Fibroblast of lung (primary cell): ENCODE measurements around the gene REXO5. TPM values are rescaled to one million over a fixed set of nuclear protein-coding genes. Genes with fewer than 3 reads are reported as not detected.

Experiments
- DNase-seq, 2 donors: peaks; one replicate each; pipeline versions ENCODE4 v3.0.0 to v3.0.0-alpha.2; 2010; ENCODE audit warnings: low read depth in 2 of 2
- H2AFZ ChIP-seq: 2 replicates; pipeline ENCODE4 v1.5.1; 2012; ENCODE audit warnings: low read length, control low read depth, inconsistent platforms
- H3K27ac ChIP-seq: 2 replicates; pipeline ENCODE4 v1.5.1; 2011; ENCODE audit warnings: low read length, control low read depth; ENCODE audit not compliant: insufficient read depth
- H3K27me3 ChIP-seq: 2 replicates; pipeline ENCODE4 v1.5.1; 2011; ENCODE audit warnings: mild to moderate bottlenecking, low read length; ENCODE audit not compliant: control insufficient read depth, insufficient read depth
- H3K36me3 ChIP-seq: 2 replicates; pipeline ENCODE4 v1.5.1; 2011; ENCODE audit warnings: low read length; ENCODE audit not compliant: control insufficient read depth, insufficient read depth
- H3K4me1 ChIP-seq: 2 replicates; pipeline ENCODE4 v1.5.1; 2011; ENCODE audit warnings: low read length; ENCODE audit not compliant: control insufficient read depth, insufficient read depth; ENCODE audit errors: extremely low read depth
- H3K4me2 ChIP-seq: 2 replicates; pipeline ENCODE4 v1.5.1; 2011; ENCODE audit warnings: low read length, control low read depth; ENCODE audit not compliant: insufficient read depth; ENCODE audit errors: extremely low read depth
- H3K4me3 ChIP-seq, 4 experiments: fragments of 200-600 bp in 1 of 4; sonication (generic) in 1 of 4; replicated peaks in 1 of 4; 2 replicates each; pipeline ENCODE4 v1.5.1; 2011 to 2016; ENCODE audit warnings: low read length in 4 of 4, low read depth in 3 of 4, mild to moderate bottlenecking in 3 of 4, control low read depth in 2 of 4, inconsistent platforms in 1 of 4, mixed read lengths in 1 of 4; ENCODE audit not compliant: insufficient read depth in 1 of 4; ENCODE audit errors: control extremely low read depth in 1 of 4
- H3K79me2 ChIP-seq: 2 replicates; pipeline ENCODE4 v1.5.1; 2012; ENCODE audit warnings: mild to moderate bottlenecking, low read length, inconsistent platforms; ENCODE audit not compliant: control insufficient read depth, insufficient read depth
- H3K9ac ChIP-seq: 2 replicates; pipeline ENCODE4 v1.5.1; 2011; ENCODE audit warnings: mild to moderate bottlenecking, low read length, control low read depth; ENCODE audit not compliant: insufficient read depth
- H3K9me3 ChIP-seq: 2 replicates; pipeline ENCODE4 v1.5.1; 2012; ENCODE audit warnings: low read depth, low read length; ENCODE audit not compliant: control insufficient read depth, insufficient read depth
- H4K20me1 ChIP-seq: 2 replicates; pipeline ENCODE4 v1.5.1; 2011; ENCODE audit warnings: low read length; ENCODE audit not compliant: control insufficient read depth, insufficient read depth; ENCODE audit errors: extremely low read depth
- EZH2 ChIP-seq: IDR thresholded peaks from 2 replicates; pipeline ENCODE4 v1.5.1; 2012; ENCODE audit warnings: low read length, control low read depth, mild to moderate bottlenecking; ENCODE audit errors: missing control alignments
- polyA plus RNA-seq, 2 donors: library from polyadenylated mRNA; depleted of rRNA in 1 of 2; stranded (reverse) in 1 of 2; unstranded in 1 of 2; fragments of >200 nt; gene quantifications; 2 replicates each; pipeline ENCODE4 v1.2.1, GENCODE V29; 2011 to 2012; ENCODE audit warnings: missing spikeins in 1 of 2
- total RNA-seq: library from RNA; depleted of rRNA; stranded (reverse); fragments of >200 nt; gene quantifications from 2 replicates; pipeline ENCODE4 v1.2.1, GENCODE V29; 2014
- TF ChIP-seq, protein P1 (sequence below), 2 donors: IDR thresholded peaks in 1 of 2; conservative IDR thresholded peaks in 1 of 2; 1 replicate in 1 of 2; 2 replicates in 1 of 2; pipeline ENCODE4 v1.5.1; 2011 to 2012; ENCODE audit warnings: low read length in 2 of 2, control low read depth in 1 of 2, inconsistent platforms in 1 of 2, low read depth in 1 of 2, mild to moderate bottlenecking in 1 of 2

Gene REXO5
- total and polyA plus RNA-seq, 2 donors (not counting 1 experiment from before 2014, with no cell fraction given), result 5.6 to 9.1 TPM

DNA sequence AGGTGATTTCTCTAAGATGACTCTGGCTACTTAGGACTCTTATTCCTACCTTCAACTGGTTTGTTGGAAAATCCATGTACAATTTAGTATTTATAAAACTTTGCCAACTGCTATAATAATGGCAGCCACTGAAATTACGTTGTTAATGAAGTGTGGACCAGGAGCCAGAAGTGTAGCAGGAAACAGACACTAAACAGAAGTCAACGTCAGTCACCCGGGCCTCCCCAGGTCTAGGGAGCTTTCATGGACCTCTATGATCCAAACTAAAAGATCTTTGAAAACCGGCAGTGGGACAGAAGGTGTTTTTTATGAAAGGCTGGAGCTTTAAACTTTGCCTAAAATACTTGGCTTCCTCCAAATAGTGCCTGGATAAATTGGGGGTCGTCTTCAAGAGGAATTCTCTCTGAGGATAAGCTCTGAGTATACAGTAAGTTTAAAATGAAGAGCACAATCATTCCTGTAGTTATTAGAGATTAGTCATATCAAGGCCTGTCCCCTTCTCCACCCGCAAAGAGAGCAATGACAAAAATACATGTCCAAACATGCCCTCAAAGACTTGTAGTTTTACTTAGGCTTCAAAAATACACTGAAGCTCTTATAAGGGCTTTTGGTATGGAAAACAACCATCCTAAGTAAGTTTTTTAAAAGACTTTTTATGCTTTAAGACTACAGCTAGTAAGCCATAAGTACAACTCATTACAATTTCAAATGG is 59.2 kb downstream of the REXO5 start:
- Histone ChIP-seq H3K4me2 (peak overlapping the region; percentile 30), H3K4me1 (peaks cover 28% of the 10 kb centered on the region), H3K9me3 (no peaks in the 10 kb centered on the region), H3K79me2 (peaks cover 79% of the 10 kb centered on the region), H2AFZ (no peak overlapping the region), H3K27ac (peak overlapping the region; percentile 82), H3K9ac (no peak overlapping the region), H3K27me3 (no peaks in the 10 kb centered on the region), H3K36me3 (peaks cover 10% of the 10 kb centered on the region), H4K20me1 (no peaks in the 10 kb centered on the region), H3K4me3 (no peak overlapping the region)
- TF ChIP-seq EZH2, result no peak
- TF ChIP-seq, protein P1, sequence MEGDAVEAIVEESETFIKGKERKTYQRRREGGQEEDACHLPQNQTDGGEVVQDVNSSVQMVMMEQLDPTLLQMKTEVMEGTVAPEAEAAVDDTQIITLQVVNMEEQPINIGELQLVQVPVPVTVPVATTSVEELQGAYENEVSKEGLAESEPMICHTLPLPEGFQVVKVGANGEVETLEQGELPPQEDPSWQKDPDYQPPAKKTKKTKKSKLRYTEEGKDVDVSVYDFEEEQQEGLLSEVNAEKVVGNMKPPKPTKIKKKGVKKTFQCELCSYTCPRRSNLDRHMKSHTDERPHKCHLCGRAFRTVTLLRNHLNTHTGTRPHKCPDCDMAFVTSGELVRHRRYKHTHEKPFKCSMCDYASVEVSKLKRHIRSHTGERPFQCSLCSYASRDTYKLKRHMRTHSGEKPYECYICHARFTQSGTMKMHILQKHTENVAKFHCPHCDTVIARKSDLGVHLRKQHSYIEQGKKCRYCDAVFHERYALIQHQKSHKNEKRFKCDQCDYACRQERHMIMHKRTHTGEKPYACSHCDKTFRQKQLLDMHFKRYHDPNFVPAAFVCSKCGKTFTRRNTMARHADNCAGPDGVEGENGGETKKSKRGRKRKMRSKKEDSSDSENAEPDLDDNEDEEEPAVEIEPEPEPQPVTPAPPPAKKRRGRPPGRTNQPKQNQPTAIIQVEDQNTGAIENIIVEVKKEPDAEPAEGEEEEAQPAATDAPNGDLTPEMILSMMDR (conservative IDR thresholded peaks at IDR 0.05 in 1 of 2, IDR thresholded peaks at IDR 0.05 in 1 of 2; ENCODE audit: low read depth in 1 of 2, low read length in 2 of 2), result no peak
- peak; percentile 65 to 77 for DNase-seq

GRCh38 chr16:20866145-20866772 is 59.9 kb downstream of the REXO5 start:
- peak; percentile 81 to 91 for DNase-seq
- no peak overlapping the region for H2AFZ ChIP-seq

GRCh38 chr16:20866801-20867200 is 60.5 kb downstream of the REXO5 start:
- H3K9ac ChIP-seq, result no peak overlapping the region
- no peak overlapping the region for H3K4me3 ChIP-seq
- H3K27ac ChIP-seq, result peak overlapping the region; percentile 82
- peak in 1 of 2 donors; percentile 42 for DNase-seq
- no peaks in the 10 kb centered on the region for H3K27me3 ChIP-seq
- no peaks in the 10 kb centered on the region for H3K9me3 ChIP-seq
- H3K36me3 ChIP-seq, result peaks cover 2% of the 10 kb centered on the region
- no peaks in the 10 kb centered on the region for H4K20me1 ChIP-seq
- H3K79me2 ChIP-seq, result peaks cover 85% of the 10 kb centered on the region
- peaks cover 28% of the 10 kb centered on the region for H3K4me1 ChIP-seq
- no peak overlapping the region for H2AFZ ChIP-seq
- TF ChIP-seq, protein P1 (conservative IDR thresholded peaks at IDR 0.05 in 1 of 2, IDR thresholded peaks at IDR 0.05 in 1 of 2; ENCODE audit: low read depth in 1 of 2, low read length in 2 of 2), result no peak
- TF ChIP-seq EZH2, result no peak
- H3K4me2 ChIP-seq, result no peak overlapping the region

More at GRCh38 chr16:20866145-20866772, 59.9 kb downstream of the REXO5 start:
- Histone ChIP-seq H3K36me3 (peaks cover 5% of the 10 kb centered on the region), H3K4me2 (peak overlapping the region; percentile 30), H3K4me3 (no peak overlapping the region), H4K20me1 (no peaks in the 10 kb centered on the region), H3K9me3 (no peaks in the 10 kb centered on the region), H3K79me2 (peaks cover 85% of the 10 kb centered on the region), H3K9ac (no peak overlapping the region), H3K27ac (peak overlapping the region; percentile 82), H3K4me1 (peaks cover 28% of the 10 kb centered on the region), H3K27me3 (no peaks in the 10 kb centered on the region)
- TF ChIP-seq, protein P1 (conservative IDR thresholded peaks at IDR 0.05 in 1 of 2, IDR thresholded peaks at IDR 0.05 in 1 of 2; ENCODE audit: low read depth in 1 of 2, low read length in 2 of 2), result no peak
- no peak for TF ChIP-seq EZH2
